Naive thymus-derived CD4-positive, alpha-beta T cell (primary cell): Measurements from ENCODE around the gene NLRP3. TPM values are rescaled to one million over a fixed set of nuclear protein-coding genes. Genes with fewer than 3 reads are reported as not detected.
"Not testable (repeated sequence)": the region's sequence is repeated elsewhere in the genome, so short reads cannot be mapped to it uniquely, and the experiment has no call there.

Experiments used
- ATAC-seq: fragments of 150-1000 bp; cut with Tn5 transposase; 2 replicates; pipeline ENCODE4 v1.10.0; 2021; ENCODE audit warnings: mild to moderate bottlenecking, moderate library complexity
- CTCF ChIA-PET: fragments of 350-600 bp; sonication (Branson Sonifier 250); formaldehyde crosslinking; loops from one replicate; lab custom pipeline; 2021; ENCODE audit warnings: antibody characterized with exemption; lab: Charles Lee
- POLR2A ChIA-PET: fragments of 350-600 bp; sonication (Branson Sonifier 250); formaldehyde crosslinking; loops from one replicate; lab custom pipeline; 2021; ENCODE audit warnings: antibody characterized with exemption, inconsistent platforms; lab: Charles Lee
- DNase-seq, 9 donors: peaks; one replicate each; pipeline versions ENCODE4 v3.0.0 to v3.0.0-alpha.2; 2020 to 2022; ENCODE audit warnings: mixed read lengths in 1 of 9
- H3K27ac ChIP-seq: one replicate; pipeline ENCODE4 v1.7.0; 2013; ENCODE audit warnings: mild to moderate bottlenecking, low read depth, low read length, moderate library complexity
- H3K27me3 ChIP-seq, 2 donors: one replicate each; pipeline ENCODE4 v1.7.0; 2013; ENCODE audit warnings: low read length in 2 of 2, mild to moderate bottlenecking in 2 of 2, moderate library complexity in 2 of 2; ENCODE audit not compliant: control insufficient read depth in 2 of 2, insufficient read depth in 2 of 2
- H3K36me3 ChIP-seq, 3 experiments: 1 replicate in 2 of 3; 2 replicates in 1 of 3; pipeline ENCODE4 v1.7.0; 2013; ENCODE audit warnings: low read length in 3 of 3, mild to moderate bottlenecking in 3 of 3, moderate library complexity in 1 of 3; ENCODE audit not compliant: insufficient read depth in 3 of 3, control insufficient read depth in 2 of 3
- H3K4me1 ChIP-seq, 2 donors: one replicate each; pipeline ENCODE4 v1.7.0; 2013; ENCODE audit warnings: low read length in 2 of 2, mild to moderate bottlenecking in 2 of 2, moderate library complexity in 1 of 2; ENCODE audit not compliant: control insufficient read depth in 2 of 2, insufficient read depth in 2 of 2
- H3K4me3 ChIP-seq: 2 replicates; pipeline ENCODE4 v1.7.0; 2013; ENCODE audit warnings: mild to moderate bottlenecking, low read length
- H3K9me3 ChIP-seq, 3 experiments: 1 replicate in 2 of 3; 2 replicates in 1 of 3; pipeline ENCODE4 v1.7.0; 2013; ENCODE audit warnings: low read length in 3 of 3; ENCODE audit not compliant: control insufficient read depth in 2 of 3
- H3K27ac Mint-ChIP-seq, 9 donors: one replicate each; pipeline ENCODE4 v1.8.0; 2020 to 2022; ENCODE audit warnings: mixed read lengths in 9 of 9, mild to moderate bottlenecking in 8 of 9, moderate library complexity in 5 of 9, inconsistent platforms in 2 of 9
- H3K27me3 Mint-ChIP-seq, 5 donors: one replicate each; pipeline ENCODE4 v1.8.0; 2021 to 2022; ENCODE audit warnings: mixed read lengths in 5 of 5, mild to moderate bottlenecking in 1 of 5
- H3K36me3 Mint-ChIP-seq, 5 donors: one replicate each; pipeline ENCODE4 v1.8.0; 2020 to 2022; ENCODE audit warnings: mixed read lengths in 5 of 5, mild to moderate bottlenecking in 3 of 5, inconsistent platforms in 1 of 5
- H3K4me1 Mint-ChIP-seq, 7 donors: one replicate each; pipeline ENCODE4 v1.8.0; 2020 to 2022; ENCODE audit warnings: mixed read lengths in 7 of 7, mild to moderate bottlenecking in 3 of 7, inconsistent platforms in 1 of 7
- H3K4me3 Mint-ChIP-seq, 10 donors: one replicate each; pipeline ENCODE4 v1.8.0; 2020 to 2022; ENCODE audit warnings: mild to moderate bottlenecking in 10 of 10, mixed read lengths in 10 of 10, moderate library complexity in 6 of 10, inconsistent platforms in 2 of 10
- H3K9me3 Mint-ChIP-seq, 11 donors: one replicate each; pipeline ENCODE4 v1.8.0; 2020 to 2022; ENCODE audit warnings: mixed read lengths in 11 of 11, mild to moderate bottlenecking in 4 of 11, inconsistent platforms in 1 of 11, moderate library complexity in 1 of 11
- intact Hi-C, 2 donors: fragments of 100-400 bp; cut with micrococcal nuclease; formaldehyde crosslinking; loops; one replicate each; pipeline ENCODE4 v1.15.1; 2023
- polyA plus RNA-seq, 2 donors: library from polyadenylated mRNA; unstranded; fragments of 300-500 nt; fragmentation: Illumina TruSeq; gene quantifications; one replicate each; pipeline ENCODE4 v1.2.3, GENCODE V29; 2021
- total RNA-seq, 6 experiments: library from RNA in 5 of 6; stranded (reverse) in 5 of 6; gene quantifications; 1 replicate in 5 of 6; 2 replicates in 1 of 6; pipeline ENCODE4 v1.2.3 and lab custom pipeline; 2021 to 2026

NLRP3 gene
- total and polyA plus RNA-seq, 7 experiments from 2014 or later: 0.70 to 90.6 (median 4.6) TPM

DNA sequence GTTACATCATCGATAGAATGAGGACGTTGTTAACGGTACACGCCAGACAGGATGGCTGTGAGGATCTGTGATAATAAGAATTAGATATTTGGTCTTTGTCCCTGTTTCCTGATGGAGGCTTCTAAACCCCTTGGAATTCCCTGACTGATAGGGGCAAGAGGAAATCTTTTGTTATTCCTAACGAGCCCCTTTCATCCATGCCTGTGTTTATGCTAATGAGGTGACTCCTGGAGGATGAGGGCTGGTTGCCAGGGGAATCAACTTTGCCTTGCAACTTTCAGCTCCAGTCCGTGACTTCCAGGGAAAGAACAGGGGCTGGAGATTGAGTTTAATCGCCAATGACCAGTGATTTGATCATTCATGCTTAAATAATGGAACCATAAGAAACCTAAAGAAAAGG, 39.3 kb upstream of the NLRP3 start:
- H3K4me3 Mint-ChIP-seq: no peak overlapping the region
- peaks cover 0 to 5% (median 0%) of the 10 kb centered on the region in 11 donors for H3K9me3 Mint-ChIP-seq
- DNase-seq (no peak), ATAC-seq (no peak)
- H3K4me1 Mint-ChIP-seq: peaks cover 0 to 10% (median 7%) of the 10 kb centered on the region in 7 donors
- no peak overlapping the region for H3K27ac Mint-ChIP-seq
- Histone ChIP-seq H3K4me3 (no peak overlapping the region), H3K4me1 (no peaks in the 10 kb centered on the region), H3K27me3 (no peaks in the 10 kb centered on the region), H3K36me3 (no peaks in the 10 kb centered on the region), H3K9me3 (no peaks in the 10 kb centered on the region), H3K27ac (no peak overlapping the region)
- ChIA-PET POLR2A (no interaction called here), CTCF (no interaction called here)
- intact Hi-C loops: loop anchor here in 1 of 2 donors (10.0 kb wide), 1 partner anchor 442 kb away; the partner anchor contains the start of gene AHCTF1
- no peaks in the 10 kb centered on the region for H3K36me3 Mint-ChIP-seq
- H3K27me3 Mint-ChIP-seq: peaks cover 0 to 15% (median 5%) of the 10 kb centered on the region in 5 donors

DNA sequence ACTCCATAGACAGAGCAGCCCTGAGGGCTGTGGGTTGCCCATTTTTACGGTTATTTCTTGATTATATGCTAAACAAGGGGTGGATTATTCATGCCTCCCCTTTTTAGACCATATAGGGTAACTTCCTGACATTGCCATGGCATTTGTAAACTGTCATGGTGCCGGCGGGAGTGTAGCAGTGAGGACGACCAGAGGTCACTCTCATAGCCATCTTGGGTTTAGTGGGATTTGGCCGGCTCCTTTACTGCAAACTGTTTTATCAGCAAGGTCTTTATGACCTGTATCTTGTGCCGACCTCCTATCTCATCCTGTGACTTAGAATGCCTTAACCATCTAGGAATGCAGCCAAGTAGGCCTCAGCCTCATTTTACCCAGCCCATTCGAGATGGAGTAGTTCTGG, 38.3 kb upstream of the NLRP3 start:
- intact Hi-C loops: loop anchor here in 1 of 2 donors (10.0 kb wide), 1 partner anchor 443 kb away; the partner anchor contains the start of gene AHCTF1
- ATAC-seq, POLR2A ChIA-PET: not testable (repeated sequence)

DNA sequence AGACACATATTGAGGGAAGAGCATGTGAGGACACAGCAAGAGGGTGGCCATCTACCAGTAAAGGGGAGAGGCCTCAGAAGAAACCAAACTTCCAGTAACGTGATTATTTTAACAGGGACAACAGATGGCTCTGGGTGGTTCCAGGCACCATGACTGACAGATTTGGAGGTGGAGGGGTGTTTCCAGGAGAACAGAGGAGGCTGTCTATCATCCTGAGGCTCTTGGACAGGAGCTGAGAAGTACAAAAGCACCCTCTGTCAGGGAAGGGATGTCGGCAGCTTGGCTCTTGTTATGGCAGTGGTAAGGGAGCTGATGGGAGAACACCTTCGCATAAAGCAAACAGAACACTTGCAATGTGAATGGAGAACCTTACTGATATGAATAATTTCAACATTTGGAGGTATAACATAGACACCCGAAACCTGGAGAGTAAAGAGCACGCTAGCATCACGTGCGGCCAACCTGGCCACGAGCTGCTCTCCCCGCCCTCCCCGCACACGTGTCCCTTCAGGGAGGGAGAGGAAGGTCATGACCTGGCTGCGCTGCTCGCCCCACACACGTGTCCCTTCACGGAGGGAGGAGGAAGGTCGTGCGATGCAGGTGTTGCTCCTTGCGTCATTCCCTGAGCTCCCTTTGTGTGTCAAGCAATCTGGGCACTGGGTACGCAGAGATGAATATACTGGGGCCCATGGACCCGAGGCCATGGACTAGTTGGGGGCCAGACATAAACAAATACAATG, 37.5 kb upstream of the NLRP3 start:
- ATAC-seq (no peak), DNase-seq (no peak)
- H3K4me3 Mint-ChIP-seq: no peak overlapping the region
- CTCF ChIA-PET: interaction anchor here (0.7 kb wide), 1 partner anchor 9 kb away, joined by 3 read pairs; no protein-coding TSS in a partner anchor
- peaks cover 0 to 5% (median 0%) of the 10 kb centered on the region in 11 donors for H3K9me3 Mint-ChIP-seq
- no peaks in the 10 kb centered on the region for H3K27me3 ChIP-seq
- POLR2A ChIA-PET: no interaction called here
- H3K27ac ChIP-seq: no peak overlapping the region
- H3K4me3 ChIP-seq: no peak overlapping the region
- H3K9me3 ChIP-seq: no peaks in the 10 kb centered on the region
- H3K36me3 ChIP-seq: no peaks in the 10 kb centered on the region
- intact Hi-C loops: loop anchor here in 1 of 2 donors (10.0 kb wide), 1 partner anchor 444 kb away; the partner anchor contains the start of gene AHCTF1
- H3K36me3 Mint-ChIP-seq: no peaks in the 10 kb centered on the region
- peaks cover 0 to 5% (median 4%) of the 10 kb centered on the region in 7 donors for H3K4me1 Mint-ChIP-seq
- no peak overlapping the region for H3K27ac Mint-ChIP-seq
- no peaks in the 10 kb centered on the region for H3K4me1 ChIP-seq
- peaks cover 0 to 15% (median 4%) of the 10 kb centered on the region in 5 donors for H3K27me3 Mint-ChIP-seq

More for the DNA sequence above, 38.3 kb upstream of the NLRP3 start:
- H3K4me3 ChIP-seq, H3K27me3 ChIP-seq, DNase-seq, H3K4me1 Mint-ChIP-seq, H3K36me3 Mint-ChIP-seq, H3K4me1 ChIP-seq, H3K4me3 Mint-ChIP-seq, H3K27ac ChIP-seq, H3K27ac Mint-ChIP-seq, H3K9me3 Mint-ChIP-seq, H3K36me3 ChIP-seq, H3K9me3 ChIP-seq, CTCF ChIA-PET: not testable (repeated sequence)
- H3K27me3 Mint-ChIP-seq: peaks cover 0 to 15% (median 4%) of the 10 kb centered on the region in 5 donors

DNA sequence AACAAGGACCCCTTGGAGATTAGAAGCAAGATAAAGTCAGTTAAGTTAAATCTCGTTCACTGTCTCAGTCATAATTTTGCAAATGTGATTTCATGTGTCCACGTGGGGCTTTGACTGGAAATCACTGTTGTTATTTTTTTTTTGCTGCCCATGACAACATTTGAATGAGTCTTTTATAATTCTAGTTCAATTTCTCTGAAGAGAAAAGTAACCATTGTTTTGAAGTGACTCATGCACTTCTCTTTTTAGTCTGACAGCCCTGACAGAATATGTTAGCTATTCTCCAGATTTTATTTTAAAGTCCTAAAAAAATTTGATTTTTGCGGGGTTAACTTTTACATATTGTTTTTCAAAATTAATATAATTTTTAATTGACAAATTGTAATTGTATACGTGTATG, 30.7 kb upstream of the NLRP3 start:
- peaks cover 5 to 10% (median 6%) of the 10 kb centered on the region in 7 donors for H3K4me1 Mint-ChIP-seq
- ATAC-seq: no peak
- peaks cover 0 to 9% (median 0%) of the 10 kb centered on the region in 11 donors for H3K9me3 Mint-ChIP-seq
- no peak overlapping the region for H3K4me3 Mint-ChIP-seq
- peaks cover 0 to 5% (median 0%) of the 10 kb centered on the region in 5 donors for H3K36me3 Mint-ChIP-seq
- no peak for DNase-seq
- Histone ChIP-seq H3K4me1 (peaks cover 0 to 1% of the 10 kb centered on the region in 2 donors), H3K4me3 (no peak overlapping the region), H3K27me3 (no peaks in the 10 kb centered on the region), H3K9me3 (no peaks in the 10 kb centered on the region), H3K36me3 (no peaks in the 10 kb centered on the region), H3K27ac (no peak overlapping the region)
- ChIA-PET CTCF (interaction anchor here (1.3 to 1.6 kb wide), 3 partner anchors 13 to 103 kb away, joined by 3 to 4 read pairs (median 3); no protein-coding TSS in a partner anchor), POLR2A (interaction anchor here (0.6 kb wide), 1 partner anchor 97 kb away, joined by 3 read pairs; no protein-coding TSS in a partner anchor)
- intact Hi-C loops: no loop called here
- no peak overlapping the region for H3K27ac Mint-ChIP-seq
- H3K27me3 Mint-ChIP-seq: peaks cover 0 to 15% (median 0%) of the 10 kb centered on the region in 5 donors

DNA sequence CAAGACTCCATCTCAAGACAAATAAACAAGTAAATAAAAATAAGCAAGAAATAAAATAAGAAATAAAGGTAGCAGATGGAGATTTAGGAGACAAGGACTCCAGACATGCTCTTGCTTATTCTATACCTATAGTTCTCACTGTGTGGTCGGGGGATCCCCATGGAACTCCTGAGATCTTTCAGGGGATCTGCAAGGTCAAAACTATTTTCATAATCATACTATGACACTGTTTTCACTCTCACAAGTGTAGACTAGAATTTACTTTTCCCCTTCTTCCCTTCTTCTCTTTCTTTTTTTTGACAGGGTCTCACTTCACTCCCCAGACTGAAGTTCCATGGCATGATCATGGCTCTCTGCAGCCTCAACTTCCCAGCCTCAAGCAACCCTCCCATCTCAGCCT, 29.8 kb upstream of the NLRP3 start:
- Histone ChIP-seq H3K9me3 (no peaks in the 10 kb centered on the region), H3K27me3 (no peaks in the 10 kb centered on the region), H3K27ac (no peak overlapping the region), H3K4me3 (no peak overlapping the region), H3K4me1 (peaks cover 7% of the 10 kb centered on the region in 2 donors), H3K36me3 (no peaks in the 10 kb centered on the region)
- CTCF ChIA-PET: interaction anchor here (5.0 kb wide), 1 partner anchor 101 kb away, joined by 114 read pairs; no protein-coding TSS in a partner anchor
- DNase-seq (no peak), ATAC-seq (no peak)
- H3K27ac Mint-ChIP-seq: no peak overlapping the region
- peaks cover 7 to 15% (median 13%) of the 10 kb centered on the region in 7 donors for H3K4me1 Mint-ChIP-seq
- POLR2A ChIA-PET: no interaction called here
- peaks cover 0 to 5% (median 0%) of the 10 kb centered on the region in 5 donors for H3K36me3 Mint-ChIP-seq
- intact Hi-C loops: no loop called here
- peaks cover 0 to 9% (median 0%) of the 10 kb centered on the region in 11 donors for H3K9me3 Mint-ChIP-seq
- H3K4me3 Mint-ChIP-seq: no peak overlapping the region
- H3K27me3 Mint-ChIP-seq: peaks cover 0 to 15% (median 0%) of the 10 kb centered on the region in 5 donors

DNA sequence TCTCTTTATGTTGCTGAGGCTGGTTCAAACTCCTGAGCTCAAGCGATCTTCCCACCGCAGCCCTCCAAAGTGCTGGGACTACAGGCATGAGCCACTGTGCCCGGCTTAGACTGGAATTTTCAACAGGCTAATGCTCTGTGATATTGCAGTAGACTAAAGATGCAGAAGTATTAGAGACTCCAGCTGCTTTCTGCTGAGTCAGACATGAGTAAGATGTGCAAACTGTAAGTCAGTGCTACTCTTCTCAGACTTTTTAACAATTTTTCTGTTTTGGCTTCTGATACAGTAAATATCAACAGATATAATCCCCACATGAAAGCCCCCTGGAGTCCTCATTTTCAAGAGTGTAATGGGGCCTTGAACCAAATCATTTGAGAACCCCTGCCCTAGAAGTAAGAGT, 29.3 kb upstream of the NLRP3 start:
- H3K27ac ChIP-seq: no peak overlapping the region
- CTCF ChIA-PET: interaction anchor here (1.4 to 5.0 kb wide), 2 partner anchors 14 to 101 kb away, joined by 4 to 114 read pairs; no protein-coding TSS in a partner anchor
- H3K4me1 ChIP-seq: peaks cover 7% of the 10 kb centered on the region in 2 donors

More for the DNA sequence above, 29.3 kb upstream of the NLRP3 start:
- POLR2A ChIA-PET: interaction anchor here (0.7 kb wide), 1 partner anchor 55 kb away, joined by 4 read pairs; no protein-coding TSS in a partner anchor
- no peak for ATAC-seq
- H3K36me3 ChIP-seq: no peaks in the 10 kb centered on the region
- H3K4me3 ChIP-seq: no peak overlapping the region
- no peak overlapping the region for H3K4me3 Mint-ChIP-seq
- H3K9me3 ChIP-seq: no peaks in the 10 kb centered on the region
- peaks cover 0 to 9% (median 0%) of the 10 kb centered on the region in 11 donors for H3K9me3 Mint-ChIP-seq
- peaks cover 7 to 15% (median 13%) of the 10 kb centered on the region in 7 donors for H3K4me1 Mint-ChIP-seq
- H3K27ac Mint-ChIP-seq: no peak overlapping the region
- no peak for DNase-seq
- peaks cover 0 to 16% (median 0%) of the 10 kb centered on the region in 5 donors for H3K27me3 Mint-ChIP-seq
- no peaks in the 10 kb centered on the region for H3K27me3 ChIP-seq
- peaks cover 0 to 5% (median 0%) of the 10 kb centered on the region in 5 donors for H3K36me3 Mint-ChIP-seq
- intact Hi-C loops: no loop called here
